Panc1 (cell line): ENCODE data around the gene TTC34. TPM values are rescaled to one million over a fixed set of nuclear protein-coding genes. Genes with fewer than 3 reads are reported as not detected.

Source experiments
- ATAC-seq: fragments of 200-7000 bp; cut with Tn5 transposase; 2 replicates; pipeline ENCODE4 v1.9.1; 2020; ENCODE audit warnings: mild to moderate bottlenecking, moderate library complexity
- BruUV-seq: library from RNA; stranded (reverse); fragments of 400-500 nt; replicated peaks from 2 replicates; lab custom pipeline; 2021; lab: Mats Ljungman, UMichigan
- CTCF ChIA-PET: fragments of 300-600 bp; sonication (Branson Sonifier 250); formaldehyde crosslinking; loops from one replicate; lab custom pipeline; 2022; ENCODE audit warnings: antibody characterized with exemption; lab: Charles Lee
- POLR2A ChIA-PET: fragments of 300-600 bp; sonication (Branson Sonifier 250); formaldehyde crosslinking; loops from one replicate; lab custom pipeline; 2022; ENCODE audit warnings: antibody characterized with exemption; lab: Charles Lee
- DNase-seq: peaks from one replicate; pipeline ENCODE4 v3.0.0-alpha.2; 2010; ENCODE audit warnings: low read depth, low spot score
- H3K27ac ChIP-seq: 2 replicates; pipeline ENCODE4 v1.5.1; 2011; ENCODE audit warnings: mild to moderate bottlenecking, low read length, inconsistent platforms
- H3K27me3 ChIP-seq: fragments of 200-500 bp; sonication (Bioruptor generic); 2 replicates; pipeline ENCODE4 v1.6.0; 2014; ENCODE audit warnings: low read length, inconsistent platforms; ENCODE audit not compliant: control insufficient read depth, insufficient read depth
- H3K36me3 ChIP-seq: fragments of 200-500 bp; sonication (Bioruptor generic); 2 replicates; pipeline ENCODE4 v1.5.1; 2014; ENCODE audit warnings: inconsistent platforms, mild to moderate bottlenecking, low read length, moderate library complexity; ENCODE audit not compliant: control insufficient read depth, insufficient read depth
- H3K4me1 ChIP-seq: 2 replicates; pipeline ENCODE4 v1.5.1; 2011; ENCODE audit warnings: inconsistent platforms, mild to moderate bottlenecking, low read length, moderate library complexity; ENCODE audit not compliant: control insufficient read depth, insufficient read depth
- H3K4me3 ChIP-seq, 2 experiments: 2 replicates each; pipeline ENCODE4 v1.5.1; 2011 to 2012; ENCODE audit warnings: low read depth in 2 of 2, low read length in 2 of 2, mild to moderate bottlenecking in 2 of 2, inconsistent platforms in 1 of 2, moderate library complexity in 1 of 2
- H3K9me3 ChIP-seq: fragments of 200-500 bp; sonication (Bioruptor generic); 2 replicates; pipeline ENCODE4 v1.5.1; 2014; ENCODE audit warnings: low read depth, mild to moderate bottlenecking, inconsistent platforms, low read length, moderate library complexity; ENCODE audit not compliant: control insufficient read depth, insufficient read depth
- CTCF ChIP-seq: fragments of 450-650 bp; IDR thresholded peaks from 2 replicates; pipeline ENCODE4 v1.5.1; 2017; ENCODE audit warnings: mild to moderate bottlenecking
- POLR2AphosphoS5 ChIP-seq: IDR thresholded peaks from 2 replicates; pipeline ENCODE4 v1.6.1; 2012; ENCODE audit warnings: mild to moderate bottlenecking, low read depth, low read length, moderate library complexity
- REST ChIP-seq, 2 experiments: IDR thresholded peaks; 2 replicates each; pipeline ENCODE4 v1.6.1; 2011 to 2012; ENCODE audit warnings: low read depth in 2 of 2, control low read depth in 1 of 2, low read length in 1 of 2, mild to moderate bottlenecking in 1 of 2, moderate library complexity in 1 of 2; ENCODE audit not compliant: insufficient read depth in 1 of 2
- SIN3A ChIP-seq: IDR thresholded peaks from 2 replicates; pipeline ENCODE4 v1.6.1; 2012; ENCODE audit warnings: low read depth, mild to moderate bottlenecking, low read length, moderate library complexity, borderline replicate concordance; ENCODE audit not compliant: insufficient read depth
- TCF7L2 ChIP-seq: IDR thresholded peaks from 2 replicates; pipeline ENCODE4 v1.6.1; 2011; ENCODE audit warnings: mild to moderate bottlenecking, low read depth, low read length, inconsistent platforms
- in situ Hi-C: cut with HindIII; loops from 2 replicates; pipeline ENCODE4 v1.10.0; 2016; ENCODE audit warnings: low sequenced_read_pairs, low pct_unique_long_range_greater_than_20kb
- intact Hi-C: fragments of 100-400 bp; cut with micrococcal nuclease; formaldehyde crosslinking; loops from one replicate; pipeline ENCODE4 v1.10.0; 2022; ENCODE audit not compliant: unreplicated experiment
- total RNA-seq: library from RNA; stranded (reverse); gene quantifications from one replicate; pipeline ENCODE4 v1.2.1, GENCODE V29; 2021; ENCODE audit not compliant: unreplicated experiment

The TTC34 gene
- total RNA-seq, 1 experiment from 2014 or later, result 1.5 TPM

GRCh38 chr1:2632561-2633361, 168.7 kb downstream of the TTC34 start, which contains the start of gene MMEL1:
MMEL1 (minus strand) TSS chr1:2633016; CDS start chr1:2629484, 3,532 bp downstream.
- no peak for ATAC-seq
- H3K36me3 ChIP-seq, result no peaks in the 10 kb centered on the region
- in situ Hi-C loops, result no loop called here
- H3K4me3 ChIP-seq, result no peak within 1 kb of the TSS
- TF ChIP-seq POLR2AphosphoS5 (no peak), TCF7L2 (no peak), SIN3A (no peak), REST (IDR thresholded peaks at IDR 0.05; ENCODE audit: insufficient read depth in 1 of 2, low read depth in 2 of 2, low read length in 1 of 2) (no peak), CTCF (no peak)
- no peak for DNase-seq
- peaks cover 5% of the 10 kb centered on the region; the same call in 1 of the 2 replicates for H3K9me3 ChIP-seq
- H3K4me1 ChIP-seq, result peaks cover 4% of the 10 kb centered on the region; the same call in 1 of the 2 replicates
- BruUV-seq, result no TSS peak
- ChIA-PET CTCF (interaction anchor here (0.6 kb wide), 1 partner anchor 11 kb away, joined by 7 read pairs; no protein-coding TSS in a partner anchor), POLR2A (no interaction called here)
- peaks cover 2% of the 10 kb centered on the region; the same call in 1 of the 2 replicates for H3K27me3 ChIP-seq
- H3K27ac ChIP-seq, result no peak within 1 kb of the TSS
- intact Hi-C loops, result no loop called here

DNA sequence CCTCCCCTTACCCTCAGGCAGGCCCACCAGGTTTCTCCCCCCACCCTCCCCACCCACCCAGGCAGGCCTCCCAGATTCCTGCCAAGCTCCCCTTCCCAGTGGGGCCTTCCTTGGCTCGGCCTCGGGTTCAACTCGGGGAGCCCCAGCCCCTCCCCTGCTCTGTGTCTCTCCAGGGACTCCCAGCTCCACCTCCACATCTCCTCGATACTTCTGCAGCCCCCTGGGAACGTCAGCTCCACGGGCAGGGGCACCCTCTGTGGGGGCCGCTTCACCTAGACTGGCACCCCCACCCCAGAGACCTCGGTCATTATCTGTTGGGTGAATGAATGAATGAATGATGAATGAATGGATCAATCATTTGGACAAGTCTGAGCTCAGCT, 169.5 kb downstream of the TTC34 start:
- ChIA-PET POLR2A (no interaction called here), CTCF (interaction anchor here (0.6 kb wide), 1 partner anchor 12 kb away, joined by 7 read pairs; no protein-coding TSS in a partner anchor)
- H3K4me1 ChIP-seq, result peaks cover 4% of the 10 kb centered on the region; the same call in 1 of the 2 replicates
- H3K4me3 ChIP-seq, result no peak overlapping the region
- no peak overlapping the region for H3K27ac ChIP-seq
- no peaks in the 10 kb centered on the region for H3K36me3 ChIP-seq
- DNase-seq, result no peak
- no TSS peak for BruUV-seq
- H3K9me3 ChIP-seq, result peaks cover 5% of the 10 kb centered on the region; the same call in 1 of the 2 replicates
- intact Hi-C loops, result no loop called here
- in situ Hi-C loops, result no loop called here
- TF ChIP-seq SIN3A (no peak), REST (IDR thresholded peaks at IDR 0.05; ENCODE audit: insufficient read depth in 1 of 2, low read depth in 2 of 2, low read length in 1 of 2) (no peak), POLR2AphosphoS5 (no peak), CTCF (no peak), TCF7L2 (no peak)
- no peak for ATAC-seq
- H3K27me3 ChIP-seq, result peaks cover 9% of the 10 kb centered on the region
